Epithelial cell of proximal tubule (primary cell): ENCODE results near the gene AKAP6. TPM values are rescaled to one million over a fixed set of nuclear protein-coding genes. Genes with fewer than 3 reads are reported as not detected.

ENCODE experiments used
- DNase-seq: peaks from one replicate; pipeline ENCODE4 v3.0.0-alpha.2; 2011; ENCODE audit warnings: low read depth
- H3K4me3 ChIP-seq: 2 replicates; pipeline ENCODE4 v1.5.1; 2011; ENCODE audit warnings: low read depth, mild to moderate bottlenecking, low read length
- total RNA-seq: library from RNA; depleted of rRNA; stranded (reverse); fragments of >200 nt; gene quantifications from 2 replicates; pipeline ENCODE4 v1.2.3, GENCODE V29; 2015
- TF ChIP-seq, protein P1 (sequence below): conservative IDR thresholded peaks from 2 replicates; pipeline ENCODE4 v1.5.1; 2012; ENCODE audit warnings: low read depth, mild to moderate bottlenecking, low read length

AKAP6 gene
- total RNA-seq, 1 donor from 2014 or later: 4.6 TPM

DNA sequence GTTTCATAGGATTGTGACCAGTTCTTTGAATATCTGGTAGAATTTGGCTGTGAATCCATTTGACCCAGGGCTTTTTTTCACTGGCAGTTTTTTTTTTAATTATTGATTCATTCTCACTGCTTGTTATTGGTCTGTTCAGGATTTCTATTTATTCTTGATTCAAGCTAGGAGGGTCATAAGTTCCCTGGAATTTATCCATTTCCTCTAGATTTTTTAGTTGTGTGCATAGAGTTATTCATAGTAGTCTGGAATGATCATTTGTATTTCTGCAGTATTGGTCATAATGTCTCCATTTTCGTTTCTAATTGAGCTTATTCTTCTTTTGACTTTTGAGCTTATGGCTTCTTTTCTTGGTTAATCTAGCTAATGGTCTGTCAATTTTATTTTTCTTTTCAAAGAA, 291.6 kb downstream of the AKAP6 start:
- H3K4me3 ChIP-seq: no peak overlapping the region
- TF ChIP-seq, protein P1, sequence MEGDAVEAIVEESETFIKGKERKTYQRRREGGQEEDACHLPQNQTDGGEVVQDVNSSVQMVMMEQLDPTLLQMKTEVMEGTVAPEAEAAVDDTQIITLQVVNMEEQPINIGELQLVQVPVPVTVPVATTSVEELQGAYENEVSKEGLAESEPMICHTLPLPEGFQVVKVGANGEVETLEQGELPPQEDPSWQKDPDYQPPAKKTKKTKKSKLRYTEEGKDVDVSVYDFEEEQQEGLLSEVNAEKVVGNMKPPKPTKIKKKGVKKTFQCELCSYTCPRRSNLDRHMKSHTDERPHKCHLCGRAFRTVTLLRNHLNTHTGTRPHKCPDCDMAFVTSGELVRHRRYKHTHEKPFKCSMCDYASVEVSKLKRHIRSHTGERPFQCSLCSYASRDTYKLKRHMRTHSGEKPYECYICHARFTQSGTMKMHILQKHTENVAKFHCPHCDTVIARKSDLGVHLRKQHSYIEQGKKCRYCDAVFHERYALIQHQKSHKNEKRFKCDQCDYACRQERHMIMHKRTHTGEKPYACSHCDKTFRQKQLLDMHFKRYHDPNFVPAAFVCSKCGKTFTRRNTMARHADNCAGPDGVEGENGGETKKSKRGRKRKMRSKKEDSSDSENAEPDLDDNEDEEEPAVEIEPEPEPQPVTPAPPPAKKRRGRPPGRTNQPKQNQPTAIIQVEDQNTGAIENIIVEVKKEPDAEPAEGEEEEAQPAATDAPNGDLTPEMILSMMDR: no peak
- DNase-seq: no peak

DNA sequence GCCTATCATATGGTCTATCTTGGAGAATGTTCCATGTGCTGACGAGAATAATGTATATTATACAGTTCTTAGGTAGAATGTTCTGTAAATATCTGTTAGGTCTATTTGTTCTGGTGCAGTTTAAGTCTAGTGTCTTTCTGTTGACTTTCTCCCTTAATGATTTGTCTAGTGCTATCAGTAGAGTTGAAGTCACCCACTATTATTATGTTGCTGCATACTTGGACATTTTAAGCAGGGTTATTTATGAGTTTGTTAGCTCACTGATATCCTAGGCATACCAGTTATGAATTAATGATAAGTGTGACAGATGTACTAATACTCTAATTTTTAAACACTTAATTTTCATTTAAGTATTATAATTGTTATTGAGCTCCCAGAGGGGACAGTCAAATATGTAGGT, 292.5 kb downstream of the AKAP6 start:
- H3K4me3 ChIP-seq: no peak overlapping the region
- DNase-seq: no peak
- TF ChIP-seq, protein P1: no peak

DNA sequence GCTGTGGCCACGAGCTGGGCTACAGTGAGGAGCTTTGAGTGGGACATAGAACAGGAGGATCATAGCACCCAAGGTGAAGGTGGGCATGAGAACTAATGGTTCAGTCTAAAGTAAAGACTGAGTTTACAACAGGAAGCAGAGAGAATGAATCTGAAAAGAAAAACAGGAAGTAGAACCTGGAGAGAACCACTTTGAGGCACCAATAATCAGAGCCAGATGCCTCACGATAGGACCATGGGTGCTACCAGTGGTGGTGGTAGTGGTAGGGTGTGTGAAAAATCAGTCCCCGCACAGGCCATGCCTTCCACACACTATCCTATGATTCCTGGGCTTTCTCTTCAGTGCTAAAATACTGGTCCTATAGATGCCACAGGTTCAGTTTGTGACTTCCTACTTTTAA, 293.6 kb downstream of the AKAP6 start:
- DNase-seq: no peak
- TF ChIP-seq, protein P1: no peak
- no peak overlapping the region for H3K4me3 ChIP-seq

DNA sequence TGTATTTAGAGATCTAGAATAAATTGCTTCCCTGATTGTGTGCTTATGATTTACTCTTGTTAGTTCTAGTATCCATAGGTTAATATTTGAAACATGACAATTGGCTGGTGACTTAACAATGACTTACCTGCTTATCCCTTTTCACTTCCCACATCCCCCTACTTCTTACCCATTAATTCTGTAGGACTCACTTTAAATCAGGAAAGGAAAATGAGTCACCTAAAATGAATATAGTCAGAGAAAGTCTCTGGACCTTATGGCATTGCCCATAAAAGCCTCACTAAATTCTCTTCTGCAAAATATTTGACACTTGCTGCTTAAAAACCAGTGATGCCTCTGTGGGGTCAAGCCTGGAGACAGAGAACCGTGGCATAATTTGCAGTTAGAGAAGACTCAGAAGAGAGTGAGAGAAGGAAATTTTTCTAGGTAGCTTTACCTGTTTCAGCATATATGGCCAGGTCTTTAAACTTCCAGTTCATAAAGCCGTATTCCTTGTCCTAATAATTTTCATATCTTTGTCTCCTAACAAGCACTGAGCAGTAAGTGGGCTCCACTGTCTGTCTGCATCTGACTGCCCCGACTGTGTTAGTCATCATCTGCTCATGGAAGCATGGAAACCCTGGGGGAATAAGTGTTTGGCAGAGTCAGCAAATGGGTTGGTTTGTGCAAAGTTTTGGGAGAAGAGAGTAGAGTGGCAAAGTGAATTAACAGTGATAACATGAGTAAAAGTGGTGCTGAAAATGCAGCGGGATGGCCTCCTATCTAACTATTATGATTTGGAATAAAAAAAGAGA, 294.4 kb downstream of the AKAP6 start:
- no peak for DNase-seq
- TF ChIP-seq, protein P1: no peak
- no peak overlapping the region for H3K4me3 ChIP-seq

DNA sequence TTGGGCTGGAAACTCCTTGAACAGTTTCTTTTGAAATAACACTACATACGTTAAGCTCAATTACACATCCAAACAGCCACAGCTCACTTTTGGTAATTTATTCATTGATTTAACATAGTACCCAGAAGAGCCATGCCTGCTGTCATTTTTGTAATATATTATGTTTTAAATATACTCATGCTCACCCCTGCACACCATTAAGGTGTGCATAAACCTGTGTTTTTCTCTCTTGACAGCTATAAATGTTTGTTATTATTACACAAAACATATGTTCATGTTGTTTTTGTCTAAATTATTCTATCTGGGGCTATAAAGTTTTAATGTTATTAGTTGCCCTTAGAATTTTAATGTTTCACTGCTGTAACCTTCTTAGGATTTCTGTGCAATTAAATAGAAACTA, 296.1 kb downstream of the AKAP6 start:
- no peak overlapping the region for H3K4me3 ChIP-seq
- no peak for DNase-seq
- TF ChIP-seq, protein P1: no peak

DNA sequence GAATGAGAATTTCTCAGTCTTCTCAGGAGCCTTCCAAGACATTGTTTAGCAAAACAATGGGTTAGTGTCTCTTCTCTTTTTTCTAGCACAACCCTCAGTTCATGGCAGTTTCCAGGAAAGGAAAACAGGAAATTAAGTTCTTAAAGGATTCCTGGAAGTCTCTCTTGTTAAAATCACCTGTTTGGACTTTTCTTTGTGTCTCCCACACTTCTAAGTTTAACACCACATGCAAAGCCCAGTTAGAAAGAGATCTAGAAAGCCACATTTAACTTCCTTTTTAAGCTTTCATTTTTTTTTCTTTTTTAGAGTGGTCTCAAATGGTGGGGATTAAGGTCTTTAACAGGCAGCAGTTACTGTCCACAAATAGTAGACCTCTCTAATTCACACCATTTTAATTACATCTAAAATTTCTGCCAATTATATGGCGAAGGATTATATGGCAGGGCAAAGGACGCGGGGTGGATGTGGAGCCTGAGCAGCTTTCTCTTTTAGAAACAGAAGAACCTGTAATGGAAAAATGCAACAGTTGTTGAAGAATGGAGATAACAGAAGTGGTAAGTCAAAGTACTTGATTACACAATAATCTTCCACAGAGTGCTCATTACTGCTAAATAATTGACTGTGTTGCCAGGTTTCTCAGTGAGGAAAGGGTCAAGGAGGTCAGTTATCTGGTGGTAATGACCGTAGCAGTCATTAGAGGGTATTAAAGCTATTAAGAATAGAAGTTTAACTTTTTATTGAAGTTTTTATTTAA, 298.6 kb downstream of the AKAP6 start:
- TF ChIP-seq, protein P1: no peak
- H3K4me3 ChIP-seq: no peak overlapping the region
- no peak for DNase-seq
